SJSA1 (cell line): ENCODE measurements around the gene VSIR. TPM values are rescaled to one million over a fixed set of nuclear protein-coding genes. Genes with fewer than 3 reads are reported as not detected.

Experiments
- DNase-seq, 2 experiments: peaks; one replicate each; pipeline ENCODE4 v3.0.0-alpha.2; 2015 to 2020; ENCODE audit warnings: low spot score in 2 of 2, low read depth in 1 of 2
- H3K27ac ChIP-seq: fragments of 250-450 bp; sonication (Bioruptor Pico); 2 replicates; pipeline ENCODE4 v1.5.1; 2020; ENCODE audit warnings: mild to moderate bottlenecking, moderate library complexity
- H3K27me3 ChIP-seq: fragments of 250-450 bp; sonication (Bioruptor Pico); replicated peaks from 2 replicates; pipeline ENCODE4 v1.5.1; 2020; ENCODE audit warnings: mild to moderate bottlenecking, moderate library complexity
- H3K36me3 ChIP-seq: fragments of 250-450 bp; sonication (Bioruptor Pico); 2 replicates; pipeline ENCODE4 v1.5.1; 2020; ENCODE audit warnings: mild to moderate bottlenecking
- H3K4me1 ChIP-seq: fragments of 250-450 bp; sonication (Bioruptor Pico); replicated peaks from 2 replicates; pipeline ENCODE4 v1.6.1; 2021; ENCODE audit warnings: mild to moderate bottlenecking
- H3K4me3 ChIP-seq: fragments of 250-450 bp; sonication (Bioruptor Pico); 2 replicates; pipeline ENCODE4 v1.5.1; 2020; ENCODE audit warnings: mild to moderate bottlenecking
- H3K9me3 ChIP-seq: fragments of 250-450 bp; sonication (Bioruptor Pico); replicated peaks from 2 replicates; pipeline ENCODE4 v1.5.1; 2020; ENCODE audit warnings: mild to moderate bottlenecking
- total RNA-seq: library from RNA; depleted of rRNA; stranded (reverse); fragments of >200 nt; shearing (Covaris generic); gene quantifications from 2 replicates; pipeline ENCODE4 v1.2.3, GENCODE V29; 2014

VSIR gene
- total RNA-seq, 1 experiment from 2014 or later: 36.4 TPM

- Histone ChIP-seq H3K27me3 (no peaks in the 10 kb centered on the region), H3K4me3 (no peak overlapping the region), H3K27ac (no peak overlapping the region), H3K9me3 (no peaks in the 10 kb centered on the region), H3K36me3 (peaks cover 22% of the 10 kb centered on the region), H3K4me1 (no peaks in the 10 kb centered on the region)
- peak; percentile 52 to 66 for DNase-seq
Observed at GRCh38 chr10:71812016-71812912, 38.9 kb upstream of the VSIR start.

- Histone ChIP-seq H3K9me3 (no peaks in the 10 kb centered on the region), H3K27ac (no peak overlapping the region), H3K4me1 (no peaks in the 10 kb centered on the region), H3K4me3 (no peak overlapping the region), H3K27me3 (no peaks in the 10 kb centered on the region), H3K36me3 (peaks cover 13% of the 10 kb centered on the region)
- DNase-seq: no peak
Observed at GRCh38 chr10:71811351-71811750, 38.0 kb upstream of the VSIR start.

GRCh38 chr10:71810048-71810750 lies 36.9 kb upstream of the VSIR start:
- Histone ChIP-seq H3K27ac (no peak overlapping the region), H3K36me3 (peaks cover 3% of the 10 kb centered on the region; the same call in 1 of the 2 replicates), H3K4me3 (no peak overlapping the region), H3K9me3 (no peaks in the 10 kb centered on the region), H3K4me1 (no peaks in the 10 kb centered on the region), H3K27me3 (no peaks in the 10 kb centered on the region)
- no peak for DNase-seq

GRCh38 chr10:71809628-71810027 lies 36.3 kb upstream of the VSIR start:
- Histone ChIP-seq H3K9me3 (no peaks in the 10 kb centered on the region), H3K27ac (no peak overlapping the region), H3K27me3 (no peaks in the 10 kb centered on the region), H3K4me3 (no peak overlapping the region), H3K36me3 (no peaks in the 10 kb centered on the region), H3K4me1 (no peaks in the 10 kb centered on the region)
- DNase-seq: no peak

- DNase-seq: peak in 1 of 2 experiments; percentile 39
- no peaks in the 10 kb centered on the region for H3K27me3 ChIP-seq
- H3K9me3 ChIP-seq: no peaks in the 10 kb centered on the region
- H3K4me1 ChIP-seq: no peaks in the 10 kb centered on the region
- no peaks in the 10 kb centered on the region for H3K36me3 ChIP-seq
- H3K4me3 ChIP-seq: no peak overlapping the region
- no peak overlapping the region for H3K27ac ChIP-seq
Observed at GRCh38 chr10:71807557-71808510, 34.5 kb upstream of the VSIR start.

- Histone ChIP-seq H3K27ac (no peak overlapping the region), H3K9me3 (no peaks in the 10 kb centered on the region), H3K27me3 (no peaks in the 10 kb centered on the region), H3K4me3 (no peak overlapping the region), H3K4me1 (no peaks in the 10 kb centered on the region), H3K36me3 (no peaks in the 10 kb centered on the region)
- DNase-seq: peak in 1 of 2 experiments; percentile 37
Observed at GRCh38 chr10:71806704-71807556, 33.6 kb upstream of the VSIR start.

GRCh38 chr10:71805776-71806703 lies 32.7 kb upstream of the VSIR start:
- Histone ChIP-seq H3K4me3 (no peak overlapping the region), H3K27ac (no peak overlapping the region), H3K9me3 (no peaks in the 10 kb centered on the region), H3K4me1 (no peaks in the 10 kb centered on the region), H3K36me3 (no peaks in the 10 kb centered on the region), H3K27me3 (no peaks in the 10 kb centered on the region)
- DNase-seq: no peak

- H3K9me3 ChIP-seq: no peaks in the 10 kb centered on the region
- no peaks in the 10 kb centered on the region for H3K4me1 ChIP-seq
- H3K36me3 ChIP-seq: no peaks in the 10 kb centered on the region
- H3K27ac ChIP-seq: no peak overlapping the region
- no peaks in the 10 kb centered on the region for H3K27me3 ChIP-seq
- no peak overlapping the region for H3K4me3 ChIP-seq
- no peak for DNase-seq
Observed at GRCh38 chr10:71804077-71804476, 30.8 kb upstream of the VSIR start.

GRCh38 chr10:71802715-71803488 lies 29.6 kb upstream of the VSIR start:
- Histone ChIP-seq H3K36me3 (no peaks in the 10 kb centered on the region), H3K4me1 (no peaks in the 10 kb centered on the region), H3K4me3 (no peak overlapping the region), H3K27ac (no peak overlapping the region), H3K27me3 (no peaks in the 10 kb centered on the region), H3K9me3 (no peaks in the 10 kb centered on the region)
- peak in 1 of 2 experiments; percentile 39 for DNase-seq

GRCh38 chr10:71802235-71802634 lies 28.9 kb upstream of the VSIR start:
- H3K27me3 ChIP-seq: no peaks in the 10 kb centered on the region
- no peaks in the 10 kb centered on the region for H3K4me1 ChIP-seq

GRCh38 chr10:71801361-71801760 lies 28.0 kb upstream of the VSIR start:
- H3K4me1 ChIP-seq: no peaks in the 10 kb centered on the region
- no peak overlapping the region for H3K27ac ChIP-seq
- H3K27me3 ChIP-seq: no peaks in the 10 kb centered on the region
- H3K4me3 ChIP-seq: no peak overlapping the region
- DNase-seq: no peak
- no peaks in the 10 kb centered on the region for H3K36me3 ChIP-seq
- H3K9me3 ChIP-seq: no peaks in the 10 kb centered on the region

More at GRCh38 chr10:71802235-71802634, 28.9 kb upstream of the VSIR start:
- Histone ChIP-seq H3K36me3 (no peaks in the 10 kb centered on the region), H3K9me3 (no peaks in the 10 kb centered on the region), H3K4me3 (no peak overlapping the region), H3K27ac (no peak overlapping the region)
- DNase-seq: no peak
